ENCODE results near the gene GTF3C5.
"Not testable (repeated sequence)": the region's sequence is repeated elsewhere in the genome, so short reads cannot be mapped to it uniquely, and the experiment has no call there.

DNA sequence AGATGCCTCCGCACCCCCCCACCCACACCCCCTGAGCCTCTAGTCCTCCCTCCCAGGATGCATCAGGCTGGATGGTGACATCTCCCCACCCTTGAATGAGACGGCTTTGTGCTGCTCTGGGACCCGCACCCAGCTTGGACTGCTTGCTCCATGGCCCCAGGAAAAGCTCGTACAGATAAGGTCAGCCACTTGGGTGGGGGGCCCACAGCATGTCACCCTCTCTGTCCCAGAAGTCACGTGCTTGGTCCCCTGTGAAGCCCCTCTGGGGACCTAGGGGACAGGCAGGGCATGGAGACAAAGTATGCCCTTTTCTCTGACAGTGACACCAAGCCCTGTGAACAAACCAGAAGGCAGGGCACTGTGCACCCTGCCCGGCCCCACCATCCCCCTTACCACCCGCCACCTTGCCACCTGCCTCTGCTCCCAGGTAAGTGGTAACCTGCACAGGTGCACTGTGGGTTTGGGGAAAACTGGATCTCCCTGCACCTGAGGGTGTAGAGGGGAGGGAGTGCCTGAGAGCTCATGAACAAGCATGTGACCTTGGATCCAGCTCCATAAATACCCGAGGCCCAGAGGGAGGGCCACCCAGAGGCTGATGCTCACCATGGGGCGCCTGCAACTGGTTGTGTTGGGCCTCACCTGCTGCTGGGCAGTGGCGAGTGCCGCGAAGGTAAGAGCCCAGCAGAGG, 51.3 kb downstream of the GTF3C5 start:
- TF ChIP-seq EZH2 (IDR thresholded peaks at IDR 0.05); POLR2AphosphoS5 (IDR thresholded peaks at IDR 0.05; ENCODE audit: borderline replicate concordance, low read depth, low read length): not testable (repeated sequence)
